Measurements from ENCODE around the gene SLC5A12.
"Not testable (repeated sequence)": the region's sequence is repeated elsewhere in the genome, so short reads cannot be mapped to it uniquely, and the experiment has no call there.

The SLC5A12 gene

GRCh38 chr11:26665036-26665435, 56.8 kb downstream of the SLC5A12 start:
- no peak for DNase-seq

- DNase-seq, result no peak
Observed at GRCh38 chr11:26662916-26663315, 58.9 kb downstream of the SLC5A12 start.

GRCh38 chr11:26655287-26655686, 66.6 kb downstream of the SLC5A12 start:
- DNase-seq, result no peak

- no peak for DNase-seq
Observed at GRCh38 chr11:26651916-26652315, 69.9 kb downstream of the SLC5A12 start.

GRCh38 chr11:26649884-26650283, 72.0 kb downstream of the SLC5A12 start:
- DNase-seq, result peak; percentile 16

GRCh38 chr11:26643314-26643713, 78.5 kb downstream of the SLC5A12 start:
- DNase-seq, result not testable (repeated sequence)

GRCh38 chr11:26632691-26633159, 89.1 kb downstream of the SLC5A12 start:
- DNase-seq, result no peak

GRCh38 chr11:26626346-26626745, 95.5 kb downstream of the SLC5A12 start:
- no peak for DNase-seq

GRCh38 chr11:26623076-26623659, 98.7 kb downstream of the SLC5A12 start:
- no peak for DNase-seq

GRCh38 chr11:26622181-26622580, 99.7 kb downstream of the SLC5A12 start:
- no peak for DNase-seq

- DNase-seq, result no peak
Observed at GRCh38 chr11:26621132-26621531, 100.7 kb downstream of the SLC5A12 start.

GRCh38 chr11:26620282-26621045, 101.4 kb downstream of the SLC5A12 start:
- DNase-seq, result no peak

- DNase-seq, result no peak
Observed at GRCh38 chr11:26618441-26618840, 103.4 kb downstream of the SLC5A12 start.

All from right kidney (tissue), 1 donor.